ENCODE results near the gene CMTM8. TPM values are rescaled to one million over a fixed set of nuclear protein-coding genes. Genes with fewer than 3 reads are reported as not detected.

The CMTM8 gene
- total RNA-seq, 2 experiments from 2014 or later, result 6.4 to 6.9 TPM

GRCh38 chr3:32257042-32257441 is 18.6 kb downstream of the CMTM8 start:
- ChIA-PET CTCF (interaction anchor here (1.1 to 5.3 kb wide), 3 partner anchors 17 to 77 kb away, joined by 3 to 29 read pairs (median 3); partner anchors contain the start of gene CMTM8), POLR2A (interaction anchor here (1.6 kb wide), 1 partner anchor 10 kb away, joined by 3 read pairs; no protein-coding TSS in a partner anchor)
- no peak overlapping the region for H3K27ac Mint-ChIP-seq
- peaks cover 4% of the 10 kb centered on the region for H3K9me3 Mint-ChIP-seq
- DNase-seq, result no peak
- H3K4me3 Mint-ChIP-seq, result no peak overlapping the region
- intact Hi-C loops (cut with micrococcal nuclease), result no loop called here
- peaks cover 1% of the 10 kb centered on the region for H3K27me3 Mint-ChIP-seq
- TF ChIP-seq CTCF (IDR thresholded peaks at IDR 0.05), result no peak
- H3K4me1 Mint-ChIP-seq (ENCODE audit: low read depth), result peaks cover 5% of the 10 kb centered on the region
- H3K36me3 Mint-ChIP-seq (ENCODE audit: low read depth), result peaks cover 5% of the 10 kb centered on the region
- no peak for ATAC-seq

GRCh38 chr3:32257641-32258438 is 19.4 kb downstream of the CMTM8 start:
- CTCF ChIA-PET, result interaction anchor here (1.0 to 1.7 kb wide), 4 partner anchors 18 to 114 kb away, joined by 3 read pairs; no protein-coding TSS in a partner anchor
- Mint-ChIP-seq H3K4me3 (no peak overlapping the region), H3K36me3 (ENCODE audit: low read depth) (peaks cover 4% of the 10 kb centered on the region), H3K27me3 (peaks cover 1% of the 10 kb centered on the region), H3K9me3 (peaks cover 4% of the 10 kb centered on the region), H3K27ac (no peak overlapping the region), H3K4me1 (ENCODE audit: low read depth) (peaks cover 5% of the 10 kb centered on the region)
- no peak for DNase-seq
- no peak for ATAC-seq
- POLR2A ChIA-PET, result interaction anchor here (1.6 kb wide), 1 partner anchor 11 kb away, joined by 3 read pairs; no protein-coding TSS in a partner anchor
- no peak for TF ChIP-seq CTCF (IDR thresholded peaks at IDR 0.05)
- intact Hi-C loops (cut with micrococcal nuclease), result no loop called here

- DNase-seq, result no peak
- POLR2A ChIA-PET, result no interaction called here
- H3K9me3 Mint-ChIP-seq, result peaks cover 4% of the 10 kb centered on the region
- H3K27ac Mint-ChIP-seq, result no peak overlapping the region
- intact Hi-C loops (cut with micrococcal nuclease), result no loop called here
- H3K4me1 Mint-ChIP-seq (ENCODE audit: low read depth), result peaks cover 5% of the 10 kb centered on the region
- H3K36me3 Mint-ChIP-seq (ENCODE audit: low read depth), result peaks cover 4% of the 10 kb centered on the region
- CTCF ChIA-PET, result interaction anchor here (1.0 to 1.7 kb wide), 2 partner anchors 19 to 115 kb away, joined by 3 read pairs; no protein-coding TSS in a partner anchor
- H3K27me3 Mint-ChIP-seq, result peaks cover 1% of the 10 kb centered on the region
- TF ChIP-seq CTCF (IDR thresholded peaks at IDR 0.05), result no peak
- ATAC-seq, result no peak
- no peak overlapping the region for H3K4me3 Mint-ChIP-seq
Measured at GRCh38 chr3:32258869-32259268, 20.4 kb downstream of the CMTM8 start.

GRCh38 chr3:32261545-32261944 is 23.1 kb downstream of the CMTM8 start:
- TF ChIP-seq CTCF (IDR thresholded peaks at IDR 0.05), result no peak
- CTCF ChIA-PET, result no interaction called here
- H3K36me3 Mint-ChIP-seq (ENCODE audit: low read depth), result no peaks in the 10 kb centered on the region
- no peak overlapping the region for H3K27ac Mint-ChIP-seq
- POLR2A ChIA-PET, result no interaction called here
- DNase-seq (no peak), ATAC-seq (no peak)
- no peak overlapping the region for H3K4me3 Mint-ChIP-seq
- peaks cover 1% of the 10 kb centered on the region for H3K27me3 Mint-ChIP-seq
- no peaks in the 10 kb centered on the region for H3K9me3 Mint-ChIP-seq
- H3K4me1 Mint-ChIP-seq (ENCODE audit: low read depth), result peaks cover 5% of the 10 kb centered on the region
- intact Hi-C loops (cut with micrococcal nuclease), result no loop called here

- Mint-ChIP-seq H3K36me3 (ENCODE audit: low read depth) (no peaks in the 10 kb centered on the region), H3K4me1 (ENCODE audit: low read depth) (peaks cover 5% of the 10 kb centered on the region), H3K4me3 (no peak overlapping the region), H3K9me3 (no peaks in the 10 kb centered on the region), H3K27me3 (peaks cover 1% of the 10 kb centered on the region), H3K27ac (no peak overlapping the region)
- TF ChIP-seq CTCF (IDR thresholded peaks at IDR 0.05), result no peak
- POLR2A ChIA-PET, result interaction anchor here (0.6 kb wide), 1 partner anchor 39 kb away, joined by 3 read pairs; no protein-coding TSS in a partner anchor
- ATAC-seq (no peak), DNase-seq (no peak)
- CTCF ChIA-PET, result interaction anchor here (0.8 kb wide), 1 partner anchor 22 kb away, joined by 6 read pairs; no protein-coding TSS in a partner anchor
- intact Hi-C loops (cut with micrococcal nuclease), result no loop called here
Measured at GRCh38 chr3:32262201-32262600, 23.7 kb downstream of the CMTM8 start.
